ENCODE measurements around the gene PAQR5.
A peak's percentile ranks its signal among the peaks of the same experiment; 100 is the strongest.

Gene PAQR5

GRCh38 chr15:69450968-69451695 is 152.4 kb downstream of the PAQR5 start:
- TF ChIP-seq, protein P1, sequence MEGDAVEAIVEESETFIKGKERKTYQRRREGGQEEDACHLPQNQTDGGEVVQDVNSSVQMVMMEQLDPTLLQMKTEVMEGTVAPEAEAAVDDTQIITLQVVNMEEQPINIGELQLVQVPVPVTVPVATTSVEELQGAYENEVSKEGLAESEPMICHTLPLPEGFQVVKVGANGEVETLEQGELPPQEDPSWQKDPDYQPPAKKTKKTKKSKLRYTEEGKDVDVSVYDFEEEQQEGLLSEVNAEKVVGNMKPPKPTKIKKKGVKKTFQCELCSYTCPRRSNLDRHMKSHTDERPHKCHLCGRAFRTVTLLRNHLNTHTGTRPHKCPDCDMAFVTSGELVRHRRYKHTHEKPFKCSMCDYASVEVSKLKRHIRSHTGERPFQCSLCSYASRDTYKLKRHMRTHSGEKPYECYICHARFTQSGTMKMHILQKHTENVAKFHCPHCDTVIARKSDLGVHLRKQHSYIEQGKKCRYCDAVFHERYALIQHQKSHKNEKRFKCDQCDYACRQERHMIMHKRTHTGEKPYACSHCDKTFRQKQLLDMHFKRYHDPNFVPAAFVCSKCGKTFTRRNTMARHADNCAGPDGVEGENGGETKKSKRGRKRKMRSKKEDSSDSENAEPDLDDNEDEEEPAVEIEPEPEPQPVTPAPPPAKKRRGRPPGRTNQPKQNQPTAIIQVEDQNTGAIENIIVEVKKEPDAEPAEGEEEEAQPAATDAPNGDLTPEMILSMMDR (IDR thresholded peaks at IDR 0.05; ENCODE audit: extremely low read depth, missing control alignments) = no peak
- no peak for DNase-seq (ENCODE audit: low spot score)

GRCh38 chr15:69451951-69452691 is 153.4 kb downstream of the PAQR5 start:
- DNase-seq (ENCODE audit: low spot score) = no peak
- TF ChIP-seq, protein P1 (IDR thresholded peaks at IDR 0.05; ENCODE audit: extremely low read depth, missing control alignments) = no peak

GRCh38 chr15:69452692-69453521 is 154.2 kb downstream of the PAQR5 start, which contains the start of gene RPLP1:
Gene RPLP1 (plus strand): TSS chr15:69452818. CDS start chr15:69452949, 131 bp downstream.
- TF ChIP-seq, protein P1 (IDR thresholded peaks at IDR 0.05; ENCODE audit: extremely low read depth, missing control alignments) = no peak
- peak; percentile 94 for DNase-seq (ENCODE audit: low spot score)

DNA sequence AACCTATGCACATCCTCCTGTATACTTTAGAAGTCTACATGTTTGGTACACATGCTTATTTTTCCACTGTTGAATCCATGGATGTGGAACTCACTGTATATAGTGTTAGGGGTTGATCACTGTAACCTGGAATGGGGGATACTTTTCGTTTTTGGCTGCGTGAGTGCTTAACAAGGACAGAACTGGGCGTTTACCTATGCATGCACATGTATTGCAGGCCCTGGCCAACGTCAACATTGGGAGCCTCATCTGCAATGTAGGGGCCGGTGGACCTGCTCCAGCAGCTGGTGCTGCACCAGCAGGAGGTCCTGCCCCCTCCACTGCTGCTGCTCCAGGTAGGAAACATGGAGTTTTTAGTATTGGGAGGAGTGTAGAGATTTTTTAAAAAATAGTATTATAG is 156.2 kb downstream of the PAQR5 start:
- no peak for DNase-seq (ENCODE audit: low spot score)
- TF ChIP-seq, protein P1 (IDR thresholded peaks at IDR 0.05; ENCODE audit: extremely low read depth, missing control alignments) = no peak

- TF ChIP-seq, protein P1 (IDR thresholded peaks at IDR 0.05; ENCODE audit: extremely low read depth, missing control alignments) = no peak
- no peak for DNase-seq (ENCODE audit: low spot score)
Measured at GRCh38 chr15:69456208-69457166, 157.8 kb downstream of the PAQR5 start.
